HG03196 (cell line): ENCODE results near the gene TMEM208.

Experiments used
- ATAC-seq: cut with Tn5 transposase; IDR thresholded peaks from one replicate; pipeline ENCODE4 v1.9.1; 2021; ENCODE audit not compliant: unreplicated experiment

TMEM208 gene

GRCh38 chr16:67271446-67271845 lies 44.5 kb downstream of the TMEM208 start:
- ATAC-seq: no peak

GRCh38 chr16:67275321-67275720 lies 48.4 kb downstream of the TMEM208 start:
- no peak for ATAC-seq

- ATAC-seq: no peak
Measured at GRCh38 chr16:67277294-67277998, 50.5 kb downstream of the TMEM208 start.

GRCh38 chr16:67277999-67278772 lies 51.3 kb downstream of the TMEM208 start:
- ATAC-seq: no peak
